SK-N-MC (cell line): ENCODE data around the gene MLN.

ENCODE experiments used
- EZH2 ChIP-seq: fragments of 200-600 bp; sonication (generic); IDR thresholded peaks from one replicate; pipeline ENCODE4 v1.6.1; 2017; ENCODE audit warnings: antibody characterized with exemption
- FOXP2 ChIP-seq: optimal IDR thresholded peaks from 2 replicates; pipeline ENCODE3; 2011; ENCODE audit warnings: mild to moderate bottlenecking, moderate library complexity; ENCODE audit not compliant: insufficient read depth; ENCODE audit errors: extremely low read length, control extremely low read depth
- POLR2AphosphoS5 ChIP-seq: IDR thresholded peaks from 2 replicates; pipeline ENCODE4 v1.6.1; 2012; ENCODE audit warnings: mild to moderate bottlenecking, low read depth, low read length, borderline replicate concordance

DNA sequence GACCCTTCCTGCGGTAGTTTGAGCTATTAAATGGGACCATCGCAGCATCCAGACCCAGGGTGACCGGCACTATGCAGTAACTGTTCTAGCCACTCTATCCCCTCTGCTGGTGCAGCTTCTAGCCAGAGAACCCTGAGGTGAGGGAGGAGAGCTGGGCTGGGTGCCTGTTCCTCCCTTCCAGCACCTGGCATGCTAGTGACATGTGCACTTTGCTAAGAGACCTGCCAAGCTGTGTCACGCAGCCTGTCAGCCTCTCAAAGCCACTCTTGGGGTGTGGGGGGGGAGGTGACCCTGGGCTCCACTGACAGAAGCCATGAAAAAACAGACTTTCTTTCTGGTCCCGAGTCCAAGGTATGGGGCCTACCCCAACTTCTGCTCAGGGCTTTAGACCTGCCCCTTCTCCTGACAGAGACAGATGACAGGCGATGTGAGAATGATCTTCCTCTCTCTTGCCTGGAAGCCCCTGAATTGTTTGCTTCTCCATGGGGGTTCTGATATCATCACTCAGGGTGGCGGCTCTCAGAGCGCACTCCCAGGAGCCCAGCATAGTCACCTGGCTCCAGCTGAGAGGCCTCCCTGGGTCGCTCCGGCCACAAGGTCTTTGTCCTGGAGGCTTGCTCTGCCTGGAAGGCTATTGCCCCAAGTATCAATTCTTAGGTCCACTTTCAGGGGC is 47.2 kb upstream of the MLN start:
- no peak for TF ChIP-seq EZH2
- TF ChIP-seq POLR2AphosphoS5: no peak
- no peak for TF ChIP-seq FOXP2
